Body of pancreas (tissue), 4 donors: Measurements from ENCODE around the gene WNT7B. TPM values are rescaled to one million over a fixed set of nuclear protein-coding genes. Genes with fewer than 3 reads are reported as not detected.

Source experiments
- ATAC-seq: fragments of 150-250 bp; one replicate; pipeline ENCODE4 v1.9.1; 2016
- DNase-seq, 4 donors: peaks; one replicate each; pipeline ENCODE4 v3.0.0-alpha.2; 2019
- H3K27ac ChIP-seq, 4 donors: fragments of 200-600 bp; sonication (generic); 1 replicate in 3 of 4; 2 replicates in 1 of 4; pipeline versions ENCODE4 v1.5.1 to v1.6.1; 2016 to 2019; ENCODE audit warnings: mild to moderate bottlenecking in 1 of 4, mixed read lengths in 1 of 4, moderate library complexity in 1 of 4
- H3K27me3 ChIP-seq, 2 donors: fragments of 200-600 bp; sonication (generic); one replicate each; pipeline ENCODE4 v1.6.0; 2016; ENCODE audit warnings: mild to moderate bottlenecking in 1 of 2
- H3K36me3 ChIP-seq, 2 donors: fragments of 200-600 bp; sonication (generic); replicated peaks in 1 of 2; 2 replicates each; pipeline ENCODE4 v1.5.1; 2016; ENCODE audit warnings: low read depth in 2 of 2; ENCODE audit not compliant: insufficient read depth in 1 of 2
- H3K4me1 ChIP-seq: fragments of 200-600 bp; sonication (generic); one replicate; pipeline ENCODE4 v1.6.0; 2016
- H3K4me3 ChIP-seq, 2 donors: fragments of 200-600 bp; sonication (generic); 1 replicate in 1 of 2; 2 replicates in 1 of 2; pipeline ENCODE4 v1.5.1; 2016 to 2019
- H3K9me3 ChIP-seq, 3 donors: fragments of 200-600 bp; sonication (generic); 1 replicate in 2 of 3; 2 replicates in 1 of 3; pipeline ENCODE4 v1.5.1; 2016
- CTCF ChIP-seq, 7 experiments: fragments of 450-650 bp in 4 of 7; fragments of 200-600 bp in 3 of 7; sonication (generic) in 3 of 7; IDR thresholded peaks; one replicate each; pipeline ENCODE4 v1.5.1; 2016 to 2019; ENCODE audit warnings: antibody characterized with exemption in 7 of 7
- POLR2A ChIP-seq, 3 donors: fragments of 450-650 bp; IDR thresholded peaks; one replicate each; pipeline ENCODE4 v1.6.1; 2016; ENCODE audit warnings: antibody characterized with exemption in 3 of 3, mild to moderate bottlenecking in 2 of 3
- WGBS, 2 donors: methylation state at CpG; one replicate each; pipeline ENCODE4 v1.1.5; 2017; 5-methylcytosine and 5-hydroxymethylcytosine counted together
- intact Hi-C: fragments of 100-400 bp; cut with DNase I; formaldehyde crosslinking; loops from one replicate; pipeline ENCODE4 v1.15.1; 2023
- total RNA-seq, 2 donors: library from RNA; depleted of rRNA; stranded (reverse); fragments of >200 nt; gene quantifications; one replicate each; pipeline ENCODE4 v1.1.0, GENCODE V29; 2016

Gene WNT7B
- total RNA-seq, 2 donors from 2014 or later = 2.1 TPM; not detected in 1

GRCh38 chr22:45891471-45891995, 85.4 kb downstream of the WNT7B start:
- H3K4me1 ChIP-seq = peaks cover 15% of the 10 kb centered on the region
- no peak overlapping the region for H3K27ac ChIP-seq
- H3K36me3 ChIP-seq = no peaks in the 10 kb centered on the region
- no peaks in the 10 kb centered on the region for H3K9me3 ChIP-seq
- DNase-seq = no peak
- TF ChIP-seq CTCF (IDR thresholded peaks at IDR 0.05) = no peak
- no peak for TF ChIP-seq POLR2A (IDR thresholded peaks at IDR 0.05)
- ATAC-seq = no peak
- H3K27me3 ChIP-seq = no peaks in the 10 kb centered on the region
- intact Hi-C loops = no loop called here
- WGBS, 2 donors = 51 to 70% methylated on average over 6 to 25 of the region's 25 CpGs
- no peak overlapping the region for H3K4me3 ChIP-seq

- WGBS, 2 donors = 80 to 90% methylated on average over 32 to 37 of the region's 37 CpGs
- no peak for DNase-seq
- no peak overlapping the region for H3K4me3 ChIP-seq
Observed at GRCh38 chr22:45891021-45891421, 85.9 kb downstream of the WNT7B start.

GRCh38 chr22:45890351-45890635, 86.7 kb downstream of the WNT7B start:
- no peak for DNase-seq
- intact Hi-C loops = no loop called here
- no peak for ATAC-seq
- Histone ChIP-seq H3K27ac (no peak overlapping the region), H3K4me3 (no peak overlapping the region), H3K36me3 (no peaks in the 10 kb centered on the region), H3K27me3 (no peaks in the 10 kb centered on the region), H3K9me3 (no peaks in the 10 kb centered on the region), H3K4me1 (peaks cover 8% of the 10 kb centered on the region)
- TF ChIP-seq POLR2A (IDR thresholded peaks at IDR 0.05) (no peak), CTCF (IDR thresholded peaks at IDR 0.05) (no peak)
- WGBS, 2 donors = 66 to 73% methylated on average over 7 to 14 of the region's 26 CpGs

More at GRCh38 chr22:45891021-45891421, 85.9 kb downstream of the WNT7B start:
- Histone ChIP-seq H3K4me1 (peaks cover 10% of the 10 kb centered on the region), H3K27me3 (no peaks in the 10 kb centered on the region), H3K9me3 (no peaks in the 10 kb centered on the region), H3K36me3 (no peaks in the 10 kb centered on the region), H3K27ac (no peak overlapping the region)
- intact Hi-C loops = no loop called here
- no peak for ATAC-seq
- no peak for TF ChIP-seq CTCF (IDR thresholded peaks at IDR 0.05)
- no peak for TF ChIP-seq POLR2A (IDR thresholded peaks at IDR 0.05)

- Histone ChIP-seq H3K27me3 (no peaks in the 10 kb centered on the region), H3K9me3 (no peaks in the 10 kb centered on the region), H3K4me1 (peaks cover 8% of the 10 kb centered on the region), H3K36me3 (no peaks in the 10 kb centered on the region), H3K4me3 (no peak overlapping the region), H3K27ac (no peak overlapping the region)
- DNase-seq = no peak
- 41 to 53% methylated on average over 22 to 50 of the region's 56 CpGs for WGBS, 2 donors
- TF ChIP-seq POLR2A (IDR thresholded peaks at IDR 0.05) (no peak), CTCF (IDR thresholded peaks at IDR 0.05) (no peak)
- no peak for ATAC-seq
- intact Hi-C loops = no loop called here
Observed at GRCh38 chr22:45889539-45890350, 87.2 kb downstream of the WNT7B start.

DNA sequence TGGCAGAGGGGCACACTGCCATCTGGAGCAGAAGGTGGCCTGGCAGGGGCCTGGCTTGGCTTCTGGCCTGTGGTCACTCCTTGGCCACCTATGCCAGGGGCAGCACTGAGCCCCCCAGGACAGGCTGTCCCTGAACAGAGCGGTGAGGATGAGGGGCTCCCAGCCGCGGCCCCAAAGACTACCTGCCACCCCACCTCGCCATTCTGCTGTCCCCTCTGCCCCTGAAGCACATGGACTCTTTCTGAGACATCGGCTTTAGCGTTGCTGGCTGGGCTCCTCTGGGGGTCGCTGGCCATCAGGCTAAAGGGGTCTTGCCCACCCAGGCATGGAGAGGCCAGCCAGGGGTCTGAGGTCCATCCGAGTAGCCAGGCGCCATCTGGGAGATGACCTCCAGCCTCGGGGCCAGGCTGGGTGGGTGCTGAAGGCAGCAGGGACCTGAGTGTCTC, 87.8 kb downstream of the WNT7B start:
- H3K9me3 ChIP-seq = no peaks in the 10 kb centered on the region
- no peak overlapping the region for H3K27ac ChIP-seq
- no peak for ATAC-seq
- TF ChIP-seq CTCF (IDR thresholded peaks at IDR 0.05) = no peak
- TF ChIP-seq POLR2A (IDR thresholded peaks at IDR 0.05) = no peak
- no peaks in the 10 kb centered on the region for H3K36me3 ChIP-seq
- intact Hi-C loops = no loop called here
- no peak for DNase-seq
- peaks cover 8% of the 10 kb centered on the region for H3K4me1 ChIP-seq
- H3K4me3 ChIP-seq = no peak overlapping the region
- no peaks in the 10 kb centered on the region for H3K27me3 ChIP-seq
- 78% methylated on average over 10 of the region's 10 CpGs; no CpG with 5 or more reads in 1 of the 2 donors for WGBS, 2 donors
